NCI-H2107 (cell line): Measurements from ENCODE around the gene KCNT2.
"Not testable (repeated sequence)": the region's sequence is repeated elsewhere in the genome, so short reads cannot be mapped to it uniquely, and the experiment has no call there.

ENCODE experiments used
- DNase-seq: peaks from one replicate; lab custom pipeline; 2025; lab: John Stamatoyannopoulos, UW

Gene KCNT2

GRCh38 chr1:196317535-196318522 is 290.4 kb downstream of the KCNT2 start:
- no peak for DNase-seq

- no peak for DNase-seq
Measured at GRCh38 chr1:196312739-196313138, 295.5 kb downstream of the KCNT2 start.

GRCh38 chr1:196309386-196309785 is 298.9 kb downstream of the KCNT2 start:
- DNase-seq = no peak

- no peak for DNase-seq
Measured at GRCh38 chr1:196308176-196308575, 300.1 kb downstream of the KCNT2 start.

GRCh38 chr1:196306421-196306820 is 301.8 kb downstream of the KCNT2 start:
- no peak for DNase-seq

- no peak for DNase-seq
Measured at GRCh38 chr1:196305216-196305615, 303.0 kb downstream of the KCNT2 start.

- DNase-seq = no peak
Measured at GRCh38 chr1:196302981-196303380, 305.3 kb downstream of the KCNT2 start.

GRCh38 chr1:196302420-196302819 is 305.8 kb downstream of the KCNT2 start:
- DNase-seq = no peak

GRCh38 chr1:196295766-196296165 is 312.5 kb downstream of the KCNT2 start:
- no peak for DNase-seq

GRCh38 chr1:196278816-196279215 is 329.4 kb downstream of the KCNT2 start:
- DNase-seq = no peak

- DNase-seq = no peak
Measured at GRCh38 chr1:196277860-196278259, 330.4 kb downstream of the KCNT2 start.

GRCh38 chr1:196271212-196271947 is 336.9 kb downstream of the KCNT2 start:
- DNase-seq = no peak

GRCh38 chr1:196263086-196263485 is 345.2 kb downstream of the KCNT2 start:
- DNase-seq = not testable (repeated sequence)

- DNase-seq = no peak
Measured at GRCh38 chr1:196260270-196260669, 348.0 kb downstream of the KCNT2 start.

GRCh38 chr1:196259316-196259715 is 348.9 kb downstream of the KCNT2 start:
- no peak for DNase-seq

- DNase-seq = no peak
Measured at GRCh38 chr1:196255762-196256161, 352.5 kb downstream of the KCNT2 start.

- no peak for DNase-seq
Measured at GRCh38 chr1:196229546-196229945, 378.7 kb downstream of the KCNT2 start.

- DNase-seq = no peak
Measured at GRCh38 chr1:196214866-196215265, 393.4 kb downstream of the KCNT2 start.

- DNase-seq = no peak
Measured at GRCh38 chr1:196209983-196210382, 398.3 kb downstream of the KCNT2 start.

GRCh38 chr1:196209265-196209664 is 399.0 kb downstream of the KCNT2 start:
- DNase-seq = no peak

- no peak for DNase-seq
Measured at GRCh38 chr1:196207612-196208217, 400.5 kb downstream of the KCNT2 start.

- DNase-seq = no peak
Measured at GRCh38 chr1:196205882-196206281, 402.4 kb downstream of the KCNT2 start.

GRCh38 chr1:196196486-196196885 is 411.8 kb downstream of the KCNT2 start:
- no peak for DNase-seq
